Measurements from ENCODE around the gene SNRNP25.

- no peak for TF ChIP-seq CTCF (IDR thresholded peaks at IDR 0.05; ENCODE audit: borderline replicate concordance, extremely low read depth, low read length, poor library complexity, severe bottlenecking)
- no peak for TF ChIP-seq EZH2 (IDR thresholded peaks at IDR 0.05; ENCODE audit: borderline replicate concordance, low read depth, low read length, severe bottlenecking)
These were observed 23.1 kb downstream of the SNRNP25 start for GRCh38 chr16:76535-77272.
